Stimulated activated CD4-positive, alpha-beta T cell treated with anti-CD3 and anti-CD28 coated beads, Interleukin-4, amount 100 ng/mL, for 24 hours (primary cell): ENCODE results near the gene ALDH3B1.

Experiments
- DNase-seq: peaks from one replicate; pipeline ENCODE4 v3.0.0-alpha.2; 2020

The ALDH3B1 gene

GRCh38 chr11:67998150-67999045 is 11.7 kb upstream of the ALDH3B1 start:
- no peak for DNase-seq

- no peak for DNase-seq
These were observed 10.9 kb upstream of the ALDH3B1 start for GRCh38 chr11:67999201-67999629.

- DNase-seq: no peak
These were observed 10.4 kb upstream of the ALDH3B1 start for GRCh38 chr11:67999704-68000103.

GRCh38 chr11:68002575-68002937 is 7.6 kb upstream of the ALDH3B1 start:
- DNase-seq: no peak

GRCh38 chr11:68002938-68003845 is 6.9 kb upstream of the ALDH3B1 start:
- DNase-seq: peak; percentile 42

- DNase-seq: peak; percentile 79
These were observed 6.1 kb upstream of the ALDH3B1 start, which contains the start of gene UNC93B1 for GRCh38 chr11:68003846-68004550. TSS of gene UNC93B1 (minus strand) at chr11:68004097. CDS start at chr11:68004043, 54 bp downstream.

GRCh38 chr11:68004551-68005335 is 5.4 kb upstream of the ALDH3B1 start:
- no peak for DNase-seq

- DNase-seq: no peak
These were observed 3.4 kb upstream of the ALDH3B1 start for GRCh38 chr11:68006606-68007166.

GRCh38 chr11:68007498-68008380 is 2.4 kb upstream of the ALDH3B1 start:
- no peak for DNase-seq

GRCh38 chr11:68008381-68009337 is 1.5 kb upstream of the ALDH3B1 start:
- DNase-seq: no peak

- no peak for DNase-seq
These were observed 587 bp upstream of the ALDH3B1 start for GRCh38 chr11:68009391-68010089.

GRCh38 chr11:68011051-68011943 is 1.2 kb downstream of the ALDH3B1 start:
- no peak for DNase-seq

GRCh38 chr11:68012044-68012842 is 2.1 kb downstream of the ALDH3B1 start:
- DNase-seq: no peak

- DNase-seq: no peak
These were observed 2.9 kb downstream of the ALDH3B1 start for GRCh38 chr11:68012843-68013610.

GRCh38 chr11:68013611-68014156 is 3.6 kb downstream of the ALDH3B1 start:
- no peak for DNase-seq
